A549 (cell line): Measurements from ENCODE around the gene HCST.

ENCODE experiments used
- E2F6 ChIP-seq: IDR thresholded peaks from 2 replicates; pipeline ENCODE4 v1.6.1; 2012; ENCODE audit warnings: low read depth, borderline replicate concordance
- HOXA7 ChIP-seq: fragments of 250-450 bp; sonication (Bioruptor Pico); IDR thresholded peaks from 2 replicates; pipeline ENCODE4 v1.5.0; 2020; ENCODE audit warnings: mild to moderate bottlenecking, moderate library complexity
- NPAS2 ChIP-seq: fragments of 250-450 bp; sonication (Bioruptor Pico); IDR thresholded peaks from 2 replicates; pipeline ENCODE4 v1.8.0; 2022; ENCODE audit warnings: mild to moderate bottlenecking, moderate library complexity, borderline replicate concordance
- POLR2A ChIP-seq: IDR thresholded peaks from 2 replicates; pipeline ENCODE4 v1.6.1; 2012; ENCODE audit warnings: mild to moderate bottlenecking, low read length

- TF ChIP-seq E2F6 = no peak
- TF ChIP-seq NPAS2 (CRISPR knock-in tag) = no peak
- no peak for TF ChIP-seq HOXA7
- no peak for TF ChIP-seq POLR2A
These were observed 20.1 kb upstream of the HCST start for GRCh38 chr19:35882114-35882832.
